Left renal pelvis (tissue), 4 donors: Measurements from ENCODE around the gene A3GALT2. TPM values are rescaled to one million over a fixed set of nuclear protein-coding genes. Genes with fewer than 3 reads are reported as not detected.

Experiments used
- DNase-seq, 4 donors: peaks; one replicate each; pipeline ENCODE4 v3.0.0-alpha.2; 2013; ENCODE audit warnings: low read depth in 4 of 4, low spot score in 3 of 4
- polyA plus RNA-seq, 4 donors: library from polyadenylated mRNA; unstranded; fragments of 120-200 nt; gene quantifications; one replicate each; pipeline ENCODE4 v1.2.1, GENCODE V29; 2013; ENCODE audit not compliant: insufficient read length in 4 of 4

The A3GALT2 gene
- polyA plus RNA-seq, 4 donors: 0.12 TPM; not detected in 3

DNA sequence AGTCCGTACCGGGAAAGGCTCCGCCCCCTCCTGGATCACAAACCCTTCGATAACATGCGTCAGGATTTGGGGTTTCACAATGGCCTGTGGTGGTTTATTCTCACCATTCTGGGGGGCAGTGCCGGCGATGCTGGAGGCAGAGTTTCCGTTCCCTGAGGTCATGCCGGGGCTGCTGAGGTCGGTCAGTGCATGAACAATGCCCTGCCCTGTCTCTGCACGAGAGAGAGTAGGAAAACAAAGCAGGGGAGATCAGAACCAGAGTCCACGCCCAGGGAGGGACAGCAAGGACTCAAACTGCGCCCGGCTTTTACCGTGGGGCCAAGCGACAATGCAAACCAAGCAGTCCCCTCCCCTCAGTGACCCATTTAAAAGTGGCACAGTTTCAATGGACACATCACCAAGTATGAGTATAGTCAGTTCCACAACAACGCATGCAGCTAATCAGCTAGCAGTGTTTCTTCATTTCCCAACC, 13.2 kb upstream of the A3GALT2 start:
- DNase-seq: no peak

DNA sequence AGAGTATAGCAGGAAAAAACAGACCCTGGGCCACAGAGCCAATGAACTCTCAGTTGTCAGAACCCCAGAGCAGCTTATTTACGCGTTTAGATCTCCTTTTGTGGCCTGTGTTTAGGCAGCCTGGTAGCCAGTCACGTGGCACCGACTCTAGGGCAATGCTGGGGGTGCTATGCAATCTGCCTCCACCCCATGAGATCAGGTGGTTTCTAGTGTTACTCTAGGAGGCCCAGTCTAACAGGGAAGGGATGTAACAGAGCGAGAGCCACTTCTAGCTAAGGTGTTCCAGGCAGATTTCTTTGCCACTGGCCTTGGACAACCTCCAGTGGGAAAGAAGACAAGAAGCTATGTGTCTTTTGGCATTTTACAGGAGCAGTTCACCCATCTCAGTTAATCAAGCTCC, 12.0 kb upstream of the A3GALT2 start:
- DNase-seq: no peak

DNA sequence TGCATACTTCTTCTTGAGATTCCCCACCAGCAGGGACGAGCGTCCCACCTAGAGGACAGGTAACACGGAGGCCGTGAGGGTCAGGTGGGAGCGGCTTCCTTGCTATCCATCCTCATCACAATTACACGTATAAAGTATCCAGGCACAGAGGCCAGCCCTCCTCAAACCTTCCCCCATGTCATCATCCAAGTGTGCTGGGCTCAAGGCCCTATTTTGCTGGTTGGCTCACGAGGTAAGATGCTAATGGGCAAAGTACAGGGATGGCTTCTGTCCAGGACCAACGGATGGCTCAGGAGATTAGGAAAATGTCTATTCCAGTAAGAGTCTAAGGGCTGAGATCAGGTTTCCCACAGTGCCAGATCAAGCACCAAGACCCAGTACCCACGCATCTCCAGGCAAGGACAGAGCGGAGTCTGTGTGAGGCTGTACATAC, 11.5 kb upstream of the A3GALT2 start:
- no peak for DNase-seq

DNA sequence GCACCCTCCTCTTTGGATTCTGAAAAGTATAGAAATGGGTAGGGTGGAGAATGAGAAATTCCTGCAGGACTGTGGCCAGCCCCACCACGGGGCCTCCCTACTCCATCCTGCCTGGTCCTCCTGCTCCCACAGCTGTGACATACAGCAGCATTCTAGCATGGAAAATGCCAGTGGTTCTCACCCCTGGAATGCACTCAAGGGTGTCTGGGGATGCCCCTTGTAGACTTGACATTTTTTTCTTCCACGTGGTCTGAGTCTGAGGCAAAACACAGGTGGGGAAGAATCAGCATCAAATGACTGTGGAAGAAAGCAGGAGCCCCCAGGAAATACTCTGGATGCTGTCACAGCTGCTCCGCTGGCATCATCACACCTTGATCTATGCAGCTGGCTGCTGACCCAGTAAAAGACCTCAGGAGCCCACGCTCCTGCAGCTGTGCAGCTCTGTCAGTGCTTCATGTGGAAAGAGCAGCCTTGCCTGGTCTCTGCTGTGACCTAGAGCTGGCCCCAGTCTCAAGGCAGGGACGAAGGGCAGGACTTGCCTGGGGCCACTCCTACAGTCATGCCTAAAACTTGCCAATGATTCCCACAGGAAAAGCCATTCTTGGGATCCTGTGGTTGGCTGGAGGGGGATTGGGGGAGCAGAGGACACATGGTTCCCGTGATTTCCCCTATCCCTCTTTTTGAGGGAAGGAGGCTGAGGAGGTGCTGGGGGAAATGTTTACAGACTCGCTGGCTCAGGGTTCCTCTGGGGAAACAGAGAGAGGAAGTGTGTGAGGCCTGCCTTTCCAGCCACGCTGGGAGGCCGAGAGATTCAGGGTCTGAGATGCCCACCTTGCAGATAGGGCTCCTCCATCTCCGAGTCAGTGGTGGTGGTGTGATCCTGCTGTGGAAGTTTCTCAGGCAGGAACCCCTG, 10.8 kb upstream of the A3GALT2 start:
- no peak for DNase-seq

DNA sequence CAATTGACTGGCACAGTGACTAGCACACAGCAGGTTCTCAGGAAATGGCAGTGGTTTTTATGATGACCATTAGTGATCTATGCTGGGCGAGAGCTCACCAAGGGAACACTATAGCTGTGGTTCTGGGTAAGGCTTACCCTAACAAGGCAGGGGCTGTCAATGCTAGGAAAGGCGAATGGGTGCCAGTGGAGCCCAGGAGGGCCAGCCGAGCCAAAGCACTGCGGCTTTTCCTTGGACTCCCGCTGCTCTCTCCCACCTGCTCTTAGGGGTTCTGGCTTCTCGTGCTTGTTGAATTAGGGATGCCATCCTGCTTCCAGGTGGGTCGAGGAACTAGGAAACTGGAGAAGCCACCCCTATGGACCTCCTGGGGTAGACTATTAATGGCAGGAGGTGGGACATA, 10.0 kb upstream of the A3GALT2 start:
- DNase-seq: no peak

DNA sequence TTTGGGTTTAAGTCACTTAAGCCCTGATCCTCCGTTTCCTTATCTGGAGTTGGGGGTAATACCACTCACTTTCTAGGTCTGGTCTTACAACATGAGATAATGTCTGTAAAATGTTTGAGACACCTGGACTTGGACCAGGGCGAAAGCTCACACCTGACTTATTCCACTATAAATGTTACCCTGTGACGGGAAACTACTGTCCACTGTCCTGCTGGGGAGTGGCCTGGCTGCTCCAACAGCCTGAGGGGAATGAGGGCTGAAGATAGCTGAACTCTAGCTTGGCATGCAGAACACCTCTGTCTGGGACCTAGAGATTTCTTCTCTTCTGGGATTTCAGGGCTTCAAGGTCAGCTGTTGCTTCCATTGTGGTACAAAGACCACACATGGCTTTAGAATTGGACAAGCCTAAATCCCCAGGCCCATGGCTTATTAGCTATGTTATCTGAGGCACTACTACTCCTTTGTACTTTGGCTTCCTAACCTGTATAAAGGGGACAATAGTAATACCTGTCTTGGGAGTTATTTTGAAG, 9.5 kb upstream of the A3GALT2 start:
- DNase-seq: no peak

DNA sequence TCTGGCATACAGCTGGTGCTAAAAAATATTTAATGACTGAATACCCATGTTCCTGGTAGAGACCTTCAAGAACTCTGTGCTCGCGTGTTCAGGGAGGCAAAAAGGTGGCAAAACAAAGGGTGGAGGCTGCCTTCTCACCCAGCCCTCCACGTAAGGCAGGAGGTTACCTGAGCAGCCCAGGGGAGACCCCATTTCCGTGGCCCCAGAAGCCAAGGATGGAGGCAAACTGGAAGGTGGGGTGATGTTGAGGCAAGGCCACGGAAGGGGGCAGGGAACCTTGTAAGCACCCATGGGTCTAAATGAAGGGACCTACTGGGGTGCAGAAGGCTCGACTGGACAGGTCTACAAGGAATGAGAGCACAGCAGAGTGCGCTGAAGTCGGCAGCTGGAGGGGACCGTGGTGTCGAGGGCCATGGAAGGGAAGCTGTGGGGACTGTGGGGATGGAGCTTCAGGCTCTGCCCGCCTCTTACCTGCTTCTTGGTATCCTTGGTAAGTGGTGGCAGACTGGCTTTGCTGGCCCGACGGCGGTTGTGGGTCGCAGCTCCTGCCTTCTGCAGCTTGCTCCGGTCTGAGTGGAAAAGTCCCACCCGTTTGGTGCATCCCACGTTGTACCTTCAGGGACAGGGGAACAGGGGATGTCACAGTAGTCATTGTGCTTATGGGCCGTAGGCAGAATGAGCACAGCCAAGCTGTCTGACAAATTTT, 8.9 kb upstream of the A3GALT2 start:
- no peak for DNase-seq

DNA sequence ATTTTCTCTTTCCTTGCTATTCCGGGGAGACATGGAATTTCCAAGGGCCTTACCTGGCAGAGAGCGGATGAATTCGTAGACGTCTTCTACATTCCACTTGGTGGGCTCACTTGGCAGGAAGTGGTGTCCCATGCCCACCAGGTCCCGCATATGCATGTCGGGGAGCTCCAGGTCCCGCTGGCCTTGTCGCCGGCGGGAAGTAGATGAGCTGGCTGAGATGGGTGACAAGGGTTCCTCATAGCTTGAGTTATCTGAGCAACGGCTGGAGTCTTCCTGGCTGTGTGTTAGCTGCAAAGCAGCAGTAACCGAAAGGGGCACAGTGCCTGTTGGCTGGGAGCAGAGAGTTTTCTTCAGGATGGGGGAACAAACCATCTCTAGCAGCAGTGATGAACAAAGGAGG, 7.9 kb upstream of the A3GALT2 start:
- DNase-seq: no peak

DNA sequence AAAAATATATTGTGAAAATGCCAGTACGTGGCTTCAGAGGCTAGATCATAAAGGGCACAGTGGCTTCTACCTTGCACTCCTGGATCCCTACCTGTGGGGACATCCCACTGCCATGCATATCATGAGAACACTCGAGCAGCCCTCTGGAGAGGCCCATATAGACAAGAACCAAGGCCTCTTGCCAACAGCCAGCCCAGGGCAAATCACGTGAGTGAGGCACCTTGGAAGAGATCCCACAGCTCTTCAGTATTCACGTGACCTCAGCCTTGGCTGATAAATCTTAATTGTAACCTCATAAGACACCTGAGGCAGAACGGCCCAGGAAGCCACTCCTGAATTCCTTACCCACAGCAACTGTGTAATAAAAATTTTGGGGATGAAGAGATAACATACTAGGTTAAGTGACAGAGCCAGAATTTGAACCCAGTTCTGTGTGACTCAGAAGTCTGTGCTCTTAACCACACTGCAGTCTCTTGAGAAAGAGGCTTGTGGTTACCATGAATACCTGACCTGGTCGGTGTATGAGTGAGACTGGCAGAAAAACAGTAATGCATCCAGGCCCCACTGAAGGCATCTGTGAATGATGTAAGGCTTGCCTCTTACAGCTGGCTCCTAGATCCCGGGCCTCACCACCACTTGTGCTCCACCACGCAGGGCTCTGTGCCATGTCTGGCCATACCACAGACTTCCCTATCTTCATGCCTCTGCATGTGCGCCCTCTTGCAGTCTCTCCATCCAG, 6.9 kb upstream of the A3GALT2 start:
- no peak for DNase-seq

DNA sequence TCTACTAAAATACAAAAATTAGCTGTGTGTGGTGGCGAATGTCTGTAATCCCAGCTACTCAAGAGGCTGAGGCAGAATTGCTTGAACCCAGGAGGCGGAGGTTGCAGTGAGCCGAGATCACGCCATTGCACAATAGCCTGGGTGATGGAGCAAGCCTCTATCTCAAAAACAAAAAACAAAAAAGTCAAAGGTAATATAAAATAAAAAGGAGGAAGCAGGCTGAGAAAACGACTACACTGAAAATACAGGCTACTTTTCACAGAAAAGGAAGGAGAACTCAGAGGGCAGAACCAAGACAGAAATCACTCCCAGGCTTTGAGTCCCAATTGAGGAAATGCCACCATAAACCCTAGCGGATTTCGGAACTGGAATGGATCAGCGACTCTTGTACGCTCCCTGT, 5.9 kb upstream of the A3GALT2 start:
- DNase-seq: no peak

DNA sequence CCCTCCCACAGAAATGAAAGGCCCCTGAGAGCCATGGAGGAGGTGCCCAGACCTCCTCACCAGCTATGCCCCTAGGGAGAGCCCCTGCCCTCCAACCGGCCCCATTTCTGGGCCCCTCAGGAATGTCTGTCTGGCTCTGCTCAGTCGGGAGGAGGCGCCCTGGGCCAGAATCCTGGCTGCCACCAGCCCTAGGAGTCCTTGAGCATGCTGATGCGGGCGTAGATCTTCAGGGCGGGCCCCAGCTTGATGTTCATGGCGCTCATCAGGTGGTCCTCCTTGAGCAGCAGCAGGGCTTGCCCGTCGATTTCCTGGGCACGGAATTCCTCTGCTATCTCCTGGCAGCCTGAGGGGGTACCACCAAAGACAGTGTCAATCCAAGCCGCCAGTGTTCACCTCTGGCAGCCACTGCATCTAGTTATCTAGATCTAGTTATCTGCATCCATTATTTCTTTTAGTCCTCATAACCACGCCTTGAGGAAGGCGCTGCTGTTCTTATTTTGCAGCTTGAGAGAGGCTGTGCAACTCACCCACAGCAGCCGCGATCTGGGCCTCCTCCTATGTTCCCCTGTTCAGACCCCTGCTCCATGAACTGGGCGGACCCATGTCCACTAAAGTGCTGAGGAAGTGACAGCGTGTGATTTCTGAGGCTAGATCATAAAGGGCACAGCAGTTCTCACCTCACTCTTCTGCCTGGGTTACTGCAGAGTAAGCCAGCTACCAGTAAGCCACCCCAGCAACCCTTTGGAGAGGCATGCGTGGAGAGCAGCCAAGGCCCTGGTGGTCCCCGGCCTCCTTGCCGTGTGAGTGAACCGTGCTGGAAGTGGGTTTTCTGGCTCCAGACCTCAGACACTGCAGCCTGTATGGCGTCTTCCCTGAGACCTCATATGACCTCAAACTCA, 4.0 kb upstream of the A3GALT2 start:
- DNase-seq: no peak

DNA sequence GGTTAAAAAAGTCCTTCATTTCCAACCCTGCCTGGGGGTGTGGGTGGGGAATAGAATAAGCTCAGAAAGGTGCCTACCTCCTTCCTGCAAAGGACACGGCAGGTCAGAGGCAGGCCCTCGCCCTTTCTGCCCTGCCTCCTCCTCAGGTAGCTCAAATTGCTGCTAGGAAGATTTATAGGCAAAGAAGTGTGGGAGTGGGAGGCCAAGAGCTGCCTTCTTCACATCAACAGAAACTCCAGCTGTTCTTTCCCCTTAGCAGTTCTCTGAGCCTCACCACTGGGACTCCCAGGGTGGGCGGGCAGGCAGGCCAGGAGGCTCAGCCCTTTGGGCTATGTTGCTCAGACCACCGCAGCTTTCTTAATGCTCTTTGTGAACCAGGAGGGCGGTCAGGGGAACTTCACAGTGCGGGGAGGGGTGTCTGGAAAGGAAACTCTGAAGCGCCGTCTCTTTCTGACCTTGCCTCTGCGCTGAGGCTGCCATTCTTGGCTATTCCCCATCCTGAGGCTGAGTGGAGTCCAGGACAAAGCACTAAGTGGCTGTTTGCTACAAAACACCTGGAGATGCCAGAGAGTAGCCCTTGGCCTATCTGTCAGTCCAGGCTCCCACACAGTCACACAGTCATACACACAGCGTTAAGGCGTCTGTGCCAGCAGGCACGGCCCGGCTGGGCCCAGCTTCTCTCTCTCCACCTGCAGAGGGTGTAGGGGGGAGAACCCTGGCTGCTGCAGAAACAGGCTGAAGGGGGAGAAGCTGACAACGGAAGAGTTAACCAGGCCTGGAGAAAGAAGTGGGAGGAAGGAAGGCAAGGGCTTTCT, 3.0 kb upstream of the A3GALT2 start:
- no peak for DNase-seq

DNA sequence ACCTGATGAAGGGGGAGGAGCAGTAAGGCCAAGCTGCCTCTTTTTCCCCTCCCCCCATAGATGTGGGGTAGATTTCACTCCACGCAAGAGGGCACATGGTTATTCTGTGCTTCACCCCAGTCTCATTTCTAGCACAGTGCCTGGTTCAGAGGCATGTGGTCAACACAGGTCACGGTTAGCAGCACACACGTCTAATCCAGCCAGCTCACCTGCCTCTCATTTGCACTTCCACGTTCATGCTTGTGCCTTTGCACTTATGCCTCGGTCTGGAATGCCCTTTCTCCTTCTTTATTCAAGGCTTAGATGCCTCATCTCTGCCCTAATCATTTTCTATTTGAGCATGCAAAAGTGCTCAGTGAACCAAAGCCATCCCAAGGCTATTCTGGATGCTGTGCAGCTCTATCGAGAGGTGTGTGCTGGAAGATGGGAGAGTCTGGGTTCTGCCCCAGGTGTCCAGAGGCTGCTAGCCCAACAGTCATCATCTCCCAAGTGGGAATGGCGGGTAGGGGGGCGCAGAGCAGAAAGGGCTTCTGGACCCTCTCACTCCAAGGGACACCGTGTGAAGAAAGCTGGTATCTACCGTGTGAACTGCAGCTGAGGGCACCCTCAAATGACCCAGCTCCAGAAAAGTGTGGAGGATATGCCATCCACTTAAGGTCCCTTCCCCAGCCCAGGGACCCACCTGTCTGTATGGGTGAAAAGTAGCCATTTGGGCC, 2.1 kb upstream of the A3GALT2 start:
- DNase-seq: no peak

DNA sequence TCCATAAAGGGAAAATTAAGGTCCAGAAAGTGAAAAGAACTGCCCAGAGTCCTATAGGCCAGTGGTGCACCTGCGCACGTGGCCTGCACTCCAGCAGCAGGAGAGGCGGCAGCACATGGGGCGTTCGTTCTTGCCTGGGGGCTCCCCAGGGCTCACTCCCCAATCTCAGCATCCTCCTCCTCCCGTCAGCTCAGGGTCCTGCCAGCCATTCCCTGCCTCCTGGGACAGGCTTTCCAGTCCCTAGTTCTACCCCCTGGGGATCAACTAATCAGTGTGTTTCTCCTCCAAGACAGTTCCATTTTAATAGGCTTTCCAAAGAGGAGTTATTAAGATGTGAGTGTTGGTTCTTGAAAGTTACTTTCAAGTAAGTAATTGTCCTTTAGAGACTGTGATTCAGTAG, 1.2 kb upstream of the A3GALT2 start:
- DNase-seq: no peak

DNA sequence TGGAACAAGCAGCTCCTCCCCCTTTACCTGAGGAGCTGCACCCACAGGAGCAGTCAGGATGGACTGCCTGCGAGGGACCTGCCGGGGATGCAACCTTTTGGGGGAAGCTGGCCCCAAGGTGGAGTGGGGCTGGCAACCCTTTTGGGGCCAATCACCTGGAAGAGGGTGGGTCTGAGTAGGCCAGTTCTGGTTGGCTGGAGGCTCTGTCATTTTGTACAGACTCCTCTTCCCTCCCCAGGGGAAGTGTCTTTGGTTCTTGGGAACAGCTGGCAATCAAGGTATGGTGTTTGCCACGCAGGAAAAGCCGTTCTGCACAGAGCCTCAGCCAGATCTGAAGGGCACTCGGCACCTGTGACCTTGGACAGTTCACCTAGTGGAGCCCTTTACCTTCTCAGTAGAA, 280 bp upstream of the A3GALT2 start:
- no peak for DNase-seq

DNA sequence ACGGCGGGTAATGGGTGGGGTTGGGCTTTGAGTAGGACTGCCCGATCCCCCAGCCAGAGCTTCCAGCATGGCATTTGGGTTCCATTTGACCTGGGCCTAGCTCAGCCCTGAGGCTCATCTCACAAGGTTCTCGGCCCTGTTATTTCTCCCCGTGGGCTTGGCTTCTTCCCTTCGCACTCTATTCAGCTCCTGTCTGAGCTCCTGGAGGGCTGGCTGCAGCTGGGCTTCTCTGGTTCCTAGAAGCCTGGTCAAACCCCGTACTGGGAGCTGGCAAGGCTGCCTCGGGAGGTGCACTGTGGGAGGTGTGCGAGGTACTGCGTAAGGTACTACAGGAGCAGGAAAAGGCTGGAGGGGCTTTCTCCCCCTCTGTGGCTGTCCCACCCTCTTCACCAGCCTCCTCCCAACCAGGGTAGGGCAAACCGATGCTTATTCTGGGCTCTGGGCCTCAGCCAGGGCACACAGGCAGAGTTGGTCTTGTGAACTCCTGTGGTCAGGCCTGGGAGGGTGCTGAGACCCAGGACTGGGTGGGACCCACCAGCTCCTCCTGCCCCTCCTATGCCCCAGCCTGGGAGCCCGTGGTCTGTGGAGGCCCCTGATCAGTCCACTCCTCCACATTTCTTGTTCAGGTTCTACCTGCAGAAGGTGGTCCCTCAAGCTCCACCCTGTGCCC, 814 bp downstream of the A3GALT2 start:
- DNase-seq: no peak

DNA sequence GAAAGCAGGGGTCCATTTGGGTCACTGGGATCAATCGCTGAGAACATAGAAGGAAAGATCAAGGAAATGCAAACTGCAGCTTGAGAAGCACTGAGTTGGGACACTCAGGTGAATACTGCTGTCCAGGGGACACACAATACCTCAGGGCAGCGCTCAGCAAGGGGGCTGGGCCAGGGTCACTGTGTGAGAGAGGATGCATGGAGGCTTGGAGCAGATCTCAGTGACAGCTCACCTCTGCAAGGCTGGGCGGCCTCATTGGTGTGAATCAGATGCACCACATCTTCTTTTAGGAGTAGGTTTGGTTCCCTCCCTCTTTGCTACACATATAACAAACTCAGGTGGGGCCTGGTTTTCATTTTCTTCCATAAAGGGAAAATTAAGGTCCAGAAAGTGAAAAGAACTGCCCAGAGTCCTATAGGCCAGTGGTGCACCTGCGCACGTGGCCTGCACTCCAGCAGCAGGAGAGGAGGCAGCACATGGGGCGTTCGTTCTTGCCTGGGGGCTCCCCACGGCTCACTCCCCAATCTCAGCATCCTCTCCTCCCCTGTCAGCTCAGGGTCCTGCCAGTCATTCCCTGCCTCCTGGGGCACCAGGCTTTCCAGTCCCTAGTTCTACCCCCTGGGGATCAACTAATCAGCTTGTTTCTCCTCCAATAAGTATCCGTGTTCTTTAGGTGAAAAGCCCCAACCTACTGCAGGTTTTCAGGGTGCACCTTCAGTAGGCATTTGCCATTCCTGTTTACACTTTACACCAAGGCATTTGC, 1.5 kb downstream of the A3GALT2 start:
- DNase-seq: no peak
